HepG2 (cell line): Measurements from ENCODE around the gene PPP1R12C. TPM values are rescaled to one million over a fixed set of nuclear protein-coding genes. Genes with fewer than 3 reads are reported as not detected.

Source experiments
- BHLHE40 ChIP-seq: IDR thresholded peaks from 2 replicates; pipeline ENCODE4 v1.6.1; 2011; ENCODE audit warnings: low read length, improper control_type of control experiment
- CENPT ChIP-seq: sonication (generic); formaldehyde crosslinking; IDR thresholded peaks from 2 replicates; pipeline ENCODE4 v1.8.0; 2022; ENCODE audit warnings: low read depth, mild to moderate bottlenecking, moderate library complexity, missing genetic modification reagents
- FLYWCH1 ChIP-seq: sonication (generic); formaldehyde crosslinking; IDR thresholded peaks from 2 replicates; pipeline ENCODE4 v1.8.1; 2023; ENCODE audit warnings: mild to moderate bottlenecking, missing genetic modification reagents
- FOXC1 ChIP-seq: sonication (generic); formaldehyde crosslinking; IDR thresholded peaks from 2 replicates; pipeline ENCODE4 v1.8.0; 2022; ENCODE audit warnings: mild to moderate bottlenecking, missing genetic modification reagents, borderline replicate concordance
- HMGA1 ChIP-seq: sonication (generic); formaldehyde crosslinking; conservative IDR thresholded peaks from 2 replicates; pipeline ENCODE4 v1.4.0; 2020; ENCODE audit warnings: missing genetic modification reagents
- KLF11 ChIP-seq: IDR thresholded peaks from 2 replicates; pipeline ENCODE4 v1.6.1; 2016; ENCODE audit warnings: missing compliant biosample characterization
- MTF2 ChIP-seq: sonication (generic); formaldehyde crosslinking; IDR thresholded peaks from 2 replicates; pipeline ENCODE4 v1.5.0; 2020; ENCODE audit warnings: missing genetic modification reagents, borderline replicate concordance
- MYNN ChIP-seq: sonication (generic); formaldehyde crosslinking; IDR thresholded peaks from 2 replicates; pipeline ENCODE4 v1.4.0; 2020; ENCODE audit warnings: mild to moderate bottlenecking, low read depth, missing genetic modification reagents
- NR2F6 ChIP-seq, 2 experiments: IDR thresholded peaks; 2 replicates each; pipeline ENCODE4 v1.6.1; 2016; ENCODE audit warnings: antibody characterized with exemption in 1 of 2, mild to moderate bottlenecking in 1 of 2
- ZFX ChIP-seq: sonication (generic); formaldehyde crosslinking; IDR thresholded peaks from 2 replicates; pipeline ENCODE4 v1.4.0; 2020; ENCODE audit warnings: mild to moderate bottlenecking, low read depth, missing genetic modification reagents, moderate library complexity
- ZNF430 ChIP-seq: sonication (generic); formaldehyde crosslinking; IDR thresholded peaks from 2 replicates; pipeline ENCODE4 v1.9.0; 2021; ENCODE audit warnings: mild to moderate bottlenecking, missing genetic modification reagents
- ZNF432 ChIP-seq: sonication (generic); formaldehyde crosslinking; IDR thresholded peaks from 2 replicates; pipeline ENCODE4 v1.5.0; 2020; ENCODE audit warnings: missing genetic modification reagents, mild to moderate bottlenecking, borderline replicate concordance
- ZNF556 ChIP-seq: sonication (generic); formaldehyde crosslinking; IDR thresholded peaks from 2 replicates; pipeline ENCODE4 v1.4.0; 2020; ENCODE audit warnings: mild to moderate bottlenecking, missing genetic modification reagents, borderline replicate concordance
- ZNF740 ChIP-seq: sonication (generic); formaldehyde crosslinking; IDR thresholded peaks from 2 replicates; pipeline ENCODE4 v1.4.0; 2020; ENCODE audit warnings: missing genetic modification reagents
- ZNF782 ChIP-seq: sonication (generic); formaldehyde crosslinking; IDR thresholded peaks from 2 replicates; pipeline ENCODE4 v1.4.0; 2020; ENCODE audit warnings: missing genetic modification reagents, mild to moderate bottlenecking, borderline replicate concordance
- ZNF839 ChIP-seq: sonication (generic); formaldehyde crosslinking; IDR thresholded peaks from 2 replicates; pipeline ENCODE4 v1.4.0; 2020; ENCODE audit warnings: missing genetic modification reagents, mild to moderate bottlenecking, borderline replicate concordance
- polyA plus RNA-seq, 8 experiments: library from polyadenylated mRNA; depleted of rRNA in 3 of 8; stranded (reverse) in 7 of 8; unstranded in 1 of 8; fragments of >200 nt; fragmentation: Illumina TruSeq in 4 of 8; extraction: Trizol in 4 of 8; gene quantifications; 2 replicates each; pipeline versions ENCODE4 v1.2.1 to v1.2.3, GENCODE V29; 2011 to 2016; ENCODE audit warnings: low read depth in 4 of 8, missing spikeins in 1 of 8, mixed read lengths in 1 of 8; ENCODE audit not compliant: insufficient read depth in 1 of 8
- total RNA-seq, 5 experiments: library from RNA; depleted of rRNA; stranded (reverse); fragments of >200 nt; fragmentation: Illumina TruSeq; extraction: Trizol; gene quantifications; 2 replicates each; pipeline ENCODE4 v1.2.3, GENCODE V29; 2016; ENCODE audit warnings: low read depth in 1 of 5
- TF ChIP-seq, protein P1 (sequence below): IDR thresholded peaks from 2 replicates; pipeline ENCODE4 v1.4.0; 2020; ENCODE audit warnings: mild to moderate bottlenecking, missing genetic modification reagents
- TF ChIP-seq, protein P2 (sequence below): sonication (generic); formaldehyde crosslinking; IDR thresholded peaks from 2 replicates; pipeline ENCODE4 v1.4.0; 2020; ENCODE audit warnings: mild to moderate bottlenecking, missing genetic modification reagents, borderline replicate concordance
- TF ChIP-seq, protein P3 (sequence below): sonication (generic); formaldehyde crosslinking; IDR thresholded peaks from 2 replicates; pipeline ENCODE4 v1.8.1; 2023; ENCODE audit warnings: mild to moderate bottlenecking, missing genetic modification reagents

The PPP1R12C gene
- total and polyA plus RNA-seq, 2 of the 13 experiments (the other 11 are each of a cell fraction or from before 2014, with no cell fraction given) = 29.7 to 30.3 TPM

DNA sequence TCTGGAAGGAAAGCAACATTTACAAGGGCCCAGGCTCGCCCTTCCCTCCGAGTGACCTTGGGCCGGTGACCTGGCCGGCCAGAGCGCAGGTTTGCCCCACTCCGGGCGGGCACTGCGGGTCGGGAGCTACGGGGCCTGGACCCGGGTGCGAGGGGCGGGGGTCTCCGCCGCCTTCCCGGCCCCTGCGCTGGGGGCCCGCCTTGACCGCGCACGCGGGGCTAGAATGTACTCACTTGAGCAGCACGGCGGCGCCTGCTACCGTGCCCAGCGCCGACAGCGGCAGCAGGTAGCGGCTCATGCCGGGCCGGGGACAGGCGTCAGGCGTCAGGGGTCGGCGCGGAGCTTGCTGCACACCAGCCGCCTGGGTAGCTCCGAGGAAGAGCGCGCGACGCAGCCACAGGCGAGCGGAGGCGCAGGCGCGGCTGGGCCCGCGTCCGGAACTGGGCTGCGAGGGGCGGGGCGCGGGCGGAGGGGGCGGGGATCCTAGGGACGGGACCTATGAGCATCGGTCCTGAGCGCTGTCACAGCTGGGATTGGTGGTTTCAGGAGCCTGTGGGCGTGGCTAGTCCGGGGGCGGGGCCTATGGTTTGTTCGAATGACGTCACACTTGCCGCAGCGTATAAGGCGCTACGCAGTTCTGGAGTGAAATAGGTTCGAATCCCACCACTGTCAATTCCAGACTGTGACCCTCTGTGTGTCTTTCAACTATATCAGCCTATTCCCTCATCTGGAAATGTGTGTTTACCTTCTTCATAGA lies 54.5 kb downstream of the PPP1R12C start, which contains the start of gene RDH13 (continued):
- TF ChIP-seq, protein P1, sequence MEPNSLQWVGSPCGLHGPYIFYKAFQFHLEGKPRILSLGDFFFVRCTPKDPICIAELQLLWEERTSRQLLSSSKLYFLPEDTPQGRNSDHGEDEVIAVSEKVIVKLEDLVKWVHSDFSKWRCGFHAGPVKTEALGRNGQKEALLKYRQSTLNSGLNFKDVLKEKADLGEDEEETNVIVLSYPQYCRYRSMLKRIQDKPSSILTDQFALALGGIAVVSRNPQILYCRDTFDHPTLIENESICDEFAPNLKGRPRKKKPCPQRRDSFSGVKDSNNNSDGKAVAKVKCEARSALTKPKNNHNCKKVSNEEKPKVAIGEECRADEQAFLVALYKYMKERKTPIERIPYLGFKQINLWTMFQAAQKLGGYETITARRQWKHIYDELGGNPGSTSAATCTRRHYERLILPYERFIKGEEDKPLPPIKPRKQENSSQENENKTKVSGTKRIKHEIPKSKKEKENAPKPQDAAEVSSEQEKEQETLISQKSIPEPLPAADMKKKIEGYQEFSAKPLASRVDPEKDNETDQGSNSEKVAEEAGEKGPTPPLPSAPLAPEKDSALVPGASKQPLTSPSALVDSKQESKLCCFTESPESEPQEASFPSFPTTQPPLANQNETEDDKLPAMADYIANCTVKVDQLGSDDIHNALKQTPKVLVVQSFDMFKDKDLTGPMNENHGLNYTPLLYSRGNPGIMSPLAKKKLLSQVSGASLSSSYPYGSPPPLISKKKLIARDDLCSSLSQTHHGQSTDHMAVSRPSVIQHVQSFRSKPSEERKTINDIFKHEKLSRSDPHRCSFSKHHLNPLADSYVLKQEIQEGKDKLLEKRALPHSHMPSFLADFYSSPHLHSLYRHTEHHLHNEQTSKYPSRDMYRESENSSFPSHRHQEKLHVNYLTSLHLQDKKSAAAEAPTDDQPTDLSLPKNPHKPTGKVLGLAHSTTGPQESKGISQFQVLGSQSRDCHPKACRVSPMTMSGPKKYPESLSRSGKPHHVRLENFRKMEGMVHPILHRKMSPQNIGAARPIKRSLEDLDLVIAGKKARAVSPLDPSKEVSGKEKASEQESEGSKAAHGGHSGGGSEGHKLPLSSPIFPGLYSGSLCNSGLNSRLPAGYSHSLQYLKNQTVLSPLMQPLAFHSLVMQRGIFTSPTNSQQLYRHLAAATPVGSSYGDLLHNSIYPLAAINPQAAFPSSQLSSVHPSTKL (CRISPR knock-in tag) = no peak
- TF ChIP-seq ZNF556 (CRISPR knock-in tag) (peak; percentile 38; the same call in 1 of the 2 replicates), ZNF740 (no peak), KLF11 (CRISPR knock-in tag) (no peak), ZNF839 (CRISPR knock-in tag) (no peak), FOXC1 (CRISPR knock-in tag) (peak; percentile 32; the same call in 1 of the 2 replicates), ZNF782 (CRISPR knock-in tag) (no peak), ZFX (CRISPR knock-in tag) (peak; percentile 54; the same call in 1 of the 2 replicates), HMGA1 (CRISPR knock-in tag) (no peak), ZNF432 (CRISPR knock-in tag) (no peak), CENPT (no peak), BHLHE40 (no peak), FLYWCH1 (CRISPR knock-in tag) (no peak), MTF2 (CRISPR knock-in tag) (no peak), MYNN (CRISPR knock-in tag) (no peak), NR2F6 (IDR thresholded peaks at IDR 0.05) (no peak), NR2F6 (CRISPR knock-in tag; IDR thresholded peaks at IDR 0.05) (no peak), ZNF430 (CRISPR knock-in tag) (no peak)
- TF ChIP-seq, protein P2, sequence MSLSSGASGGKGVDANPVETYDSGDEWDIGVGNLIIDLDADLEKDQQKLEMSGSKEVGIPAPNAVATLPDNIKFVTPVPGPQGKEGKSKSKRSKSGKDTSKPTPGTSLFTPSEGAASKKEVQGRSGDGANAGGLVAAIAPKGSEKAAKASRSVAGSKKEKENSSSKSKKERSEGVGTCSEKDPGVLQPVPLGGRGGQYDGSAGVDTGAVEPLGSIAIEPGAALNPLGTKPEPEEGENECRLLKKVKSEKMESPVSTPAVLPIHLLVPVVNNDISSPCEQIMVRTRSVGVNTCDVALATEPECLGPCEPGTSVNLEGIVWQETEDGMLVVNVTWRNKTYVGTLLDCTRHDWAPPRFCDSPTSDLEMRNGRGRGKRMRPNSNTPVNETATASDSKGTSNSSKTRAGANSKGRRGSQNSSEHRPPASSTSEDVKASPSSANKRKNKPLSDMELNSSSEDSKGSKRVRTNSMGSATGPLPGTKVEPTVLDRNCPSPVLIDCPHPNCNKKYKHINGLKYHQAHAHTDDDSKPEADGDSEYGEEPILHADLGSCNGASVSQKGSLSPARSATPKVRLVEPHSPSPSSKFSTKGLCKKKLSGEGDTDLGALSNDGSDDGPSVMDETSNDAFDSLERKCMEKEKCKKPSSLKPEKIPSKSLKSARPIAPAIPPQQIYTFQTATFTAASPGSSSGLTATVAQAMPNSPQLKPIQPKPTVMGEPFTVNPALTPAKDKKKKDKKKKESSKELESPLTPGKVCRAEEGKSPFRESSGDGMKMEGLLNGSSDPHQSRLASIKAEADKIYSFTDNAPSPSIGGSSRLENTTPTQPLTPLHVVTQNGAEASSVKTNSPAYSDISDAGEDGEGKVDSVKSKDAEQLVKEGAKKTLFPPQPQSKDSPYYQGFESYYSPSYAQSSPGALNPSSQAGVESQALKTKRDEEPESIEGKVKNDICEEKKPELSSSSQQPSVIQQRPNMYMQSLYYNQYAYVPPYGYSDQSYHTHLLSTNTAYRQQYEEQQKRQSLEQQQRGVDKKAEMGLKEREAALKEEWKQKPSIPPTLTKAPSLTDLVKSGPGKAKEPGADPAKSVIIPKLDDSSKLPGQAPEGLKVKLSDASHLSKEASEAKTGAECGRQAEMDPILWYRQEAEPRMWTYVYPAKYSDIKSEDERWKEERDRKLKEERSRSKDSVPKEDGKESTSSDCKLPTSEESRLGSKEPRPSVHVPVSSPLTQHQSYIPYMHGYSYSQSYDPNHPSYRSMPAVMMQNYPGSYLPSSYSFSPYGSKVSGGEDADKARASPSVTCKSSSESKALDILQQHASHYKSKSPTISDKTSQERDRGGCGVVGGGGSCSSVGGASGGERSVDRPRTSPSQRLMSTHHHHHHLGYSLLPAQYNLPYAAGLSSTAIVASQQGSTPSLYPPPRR = no peak
- TF ChIP-seq, protein P3, sequence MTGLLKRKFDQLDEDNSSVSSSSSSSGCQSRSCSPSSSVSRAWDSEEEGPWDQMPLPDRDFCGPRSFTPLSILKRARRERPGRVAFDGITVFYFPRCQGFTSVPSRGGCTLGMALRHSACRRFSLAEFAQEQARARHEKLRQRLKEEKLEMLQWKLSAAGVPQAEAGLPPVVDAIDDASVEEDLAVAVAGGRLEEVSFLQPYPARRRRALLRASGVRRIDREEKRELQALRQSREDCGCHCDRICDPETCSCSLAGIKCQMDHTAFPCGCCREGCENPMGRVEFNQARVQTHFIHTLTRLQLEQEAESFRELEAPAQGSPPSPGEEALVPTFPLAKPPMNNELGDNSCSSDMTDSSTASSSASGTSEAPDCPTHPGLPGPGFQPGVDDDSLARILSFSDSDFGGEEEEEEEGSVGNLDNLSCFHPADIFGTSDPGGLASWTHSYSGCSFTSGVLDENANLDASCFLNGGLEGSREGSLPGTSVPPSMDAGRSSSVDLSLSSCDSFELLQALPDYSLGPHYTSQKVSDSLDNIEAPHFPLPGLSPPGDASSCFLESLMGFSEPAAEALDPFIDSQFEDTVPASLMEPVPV (CRISPR knock-in tag) = no peak
